AG04450 (cell line): Measurements from ENCODE around the gene CEP164. TPM values are rescaled to one million over a fixed set of nuclear protein-coding genes. Genes with fewer than 3 reads are reported as not detected.

ENCODE experiments used
- CTCF ChIA-PET: fragments of 300-600, 350-600 bp; formaldehyde crosslinking; extraction: SDS; loops from one replicate; lab custom pipeline; 2022; ENCODE audit warnings: antibody characterized with exemption, inconsistent platforms; lab: Charles Lee
- POLR2A ChIA-PET: fragments of 350-600 bp; formaldehyde crosslinking; extraction: SDS; loops from one replicate; lab custom pipeline; 2021; ENCODE audit warnings: antibody characterized with exemption, inconsistent platforms; lab: Yijun Ruan, JAX
- DNase-seq: peaks from one replicate; pipeline ENCODE4 v3.0.0-alpha.2; 2011; ENCODE audit warnings: low read depth, low spot score
- H3K27ac ChIP-seq: one replicate; pipeline ENCODE4 v1.5.1; 2012; ENCODE audit warnings: low read depth, low read length, control low read depth
- H3K27me3 ChIP-seq: one replicate; pipeline ENCODE4 v1.6.0; 2012; ENCODE audit warnings: low read length; ENCODE audit not compliant: control insufficient read depth, insufficient read depth
- H3K4me3 ChIP-seq: 2 replicates; pipeline ENCODE4 v1.5.1; 2011; ENCODE audit warnings: mild to moderate bottlenecking, low read depth, low read length, control low read depth
- H3K9me3 ChIP-seq: 2 replicates; pipeline ENCODE4 v1.5.1; 2012; ENCODE audit warnings: low read length; ENCODE audit not compliant: control insufficient read depth, insufficient read depth
- CTCF ChIP-seq: IDR thresholded peaks from 2 replicates; pipeline ENCODE4 v1.5.1; 2011; ENCODE audit warnings: low read depth, low read length, control low read depth, inconsistent platforms
- polyA plus RNA-seq: library from polyadenylated mRNA; depleted of rRNA; stranded (reverse); fragments of >200 nt; gene quantifications from 2 replicates; pipeline ENCODE4 v1.2.3, GENCODE V29; 2011

CEP164 gene
- polyA plus RNA-seq, 1 experiment = 22.5 TPM

- Histone ChIP-seq H3K4me3 (no peak overlapping the region), H3K27me3 (no peaks in the 10 kb centered on the region), H3K9me3 (no peaks in the 10 kb centered on the region), H3K27ac (no peak overlapping the region)
- ChIA-PET POLR2A (no interaction called here), CTCF (no interaction called here)
- TF ChIP-seq CTCF = no peak
- DNase-seq = no peak
Measured at GRCh38 chr11:117378976-117379865, 51.6 kb downstream of the CEP164 start.

- CTCF ChIA-PET = no interaction called here
- Histone ChIP-seq H3K9me3 (no peaks in the 10 kb centered on the region), H3K27ac (no peak overlapping the region), H3K27me3 (no peaks in the 10 kb centered on the region), H3K4me3 (no peak overlapping the region)
- TF ChIP-seq CTCF = no peak
- POLR2A ChIA-PET = no interaction called here
- DNase-seq = no peak
Measured at GRCh38 chr11:117380676-117381075, 53.0 kb downstream of the CEP164 start.

GRCh38 chr11:117381481-117382387 is 54.1 kb downstream of the CEP164 start:
- TF ChIP-seq CTCF = no peak
- Histone ChIP-seq H3K9me3 (no peaks in the 10 kb centered on the region), H3K27me3 (no peaks in the 10 kb centered on the region), H3K4me3 (no peak overlapping the region), H3K27ac (no peak overlapping the region)
- ChIA-PET POLR2A (no interaction called here), CTCF (interaction anchor here (4.0 kb wide), 1 partner anchor 44 kb away, joined by 18 read pairs; no protein-coding TSS in a partner anchor)
- no peak for DNase-seq

GRCh38 chr11:117382746-117383145 is 55.1 kb downstream of the CEP164 start:
- CTCF ChIA-PET = interaction anchor here (0.6 to 4.0 kb wide), 2 partner anchors 43 to 67 kb away, joined by 3 to 18 read pairs; no protein-coding TSS in a partner anchor

More at GRCh38 chr11:117382746-117383145, 55.1 kb downstream of the CEP164 start:
- no peaks in the 10 kb centered on the region for H3K27me3 ChIP-seq
- POLR2A ChIA-PET = no interaction called here
- no peak for TF ChIP-seq CTCF
- no peak overlapping the region for H3K4me3 ChIP-seq
- H3K27ac ChIP-seq = peak overlapping the region; percentile 11
- no peaks in the 10 kb centered on the region for H3K9me3 ChIP-seq
- no peak for DNase-seq
